Activated CD4-positive, alpha-beta T cell treated with anti-CD3 and anti-CD28 coated beads, Interleukin-2, amount 50 U/mL, for 24 hours (primary cell): ENCODE data around the gene STUB1.
"Not testable (repeated sequence)": the region's sequence is repeated elsewhere in the genome, so short reads cannot be mapped to it uniquely, and the experiment has no call there.

Experiments used
- DNase-seq, 2 donors: peaks; one replicate each; pipeline ENCODE4 v3.0.0-alpha.2; 2020; ENCODE audit warnings: low read depth in 1 of 2, low spot score in 1 of 2

Gene STUB1

GRCh38 chr16:711084-711483 lies 30.9 kb downstream of the STUB1 start:
- DNase-seq: no peak

GRCh38 chr16:711548-712320 lies 31.5 kb downstream of the STUB1 start:
- peak; percentile 65 to 70 for DNase-seq

DNA sequence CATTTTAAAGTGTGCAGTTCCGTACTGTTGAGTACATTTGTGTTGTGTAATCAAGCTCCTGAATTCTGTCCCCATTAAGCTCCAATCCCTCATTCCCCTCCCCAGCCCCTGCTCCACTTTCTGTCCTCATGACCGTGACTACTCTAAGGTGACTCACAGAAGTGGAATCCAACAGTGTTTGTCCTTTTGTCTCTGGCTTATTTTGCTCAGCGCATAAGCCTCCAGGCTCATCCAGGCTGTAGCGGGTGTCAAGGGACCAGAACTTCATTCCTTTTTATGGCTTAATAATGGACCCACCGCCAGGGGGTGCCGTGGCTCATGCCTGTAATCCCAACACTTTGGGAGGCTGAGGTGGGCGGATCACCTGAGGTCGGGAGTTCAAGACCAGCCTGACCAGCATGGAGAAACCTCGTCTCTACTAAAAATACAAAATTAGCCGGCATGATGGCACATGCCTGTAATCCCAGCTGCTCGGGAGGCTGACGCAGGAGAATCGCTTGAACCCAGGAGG lies 32.6 kb downstream of the STUB1 start:
- DNase-seq: not testable (repeated sequence)

DNA sequence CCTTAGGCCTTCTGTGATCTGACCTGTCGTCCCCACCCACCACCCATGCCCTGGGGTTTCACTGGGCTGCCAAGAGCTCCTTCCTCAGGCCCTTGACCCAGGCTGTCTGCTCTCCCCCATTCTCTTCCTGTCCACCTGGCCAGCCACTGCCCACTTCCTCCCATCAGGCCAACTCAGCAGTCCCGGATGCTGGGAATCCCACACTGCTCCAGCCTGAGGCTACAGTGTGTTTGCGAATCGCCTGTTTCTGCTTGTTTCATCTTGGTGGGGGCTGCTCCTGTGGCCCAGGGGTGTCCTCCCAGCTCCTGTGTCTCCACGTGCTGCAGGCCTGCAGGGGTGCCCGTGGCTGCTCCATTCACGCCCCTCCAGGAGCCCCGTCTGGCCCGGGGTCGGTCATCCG lies 33.9 kb downstream of the STUB1 start:
- DNase-seq: no peak

- peak; percentile 76 to 81 for DNase-seq
These were observed 34.6 kb downstream of the STUB1 start, which contains the start of gene METRN for GRCh38 chr16:714558-715476. METRN (plus strand) TSS chr16:715118; CDS start chr16:715290, 172 bp downstream.

GRCh38 chr16:715477-716199 lies 35.4 kb downstream of the STUB1 start:
- DNase-seq: no peak

DNA sequence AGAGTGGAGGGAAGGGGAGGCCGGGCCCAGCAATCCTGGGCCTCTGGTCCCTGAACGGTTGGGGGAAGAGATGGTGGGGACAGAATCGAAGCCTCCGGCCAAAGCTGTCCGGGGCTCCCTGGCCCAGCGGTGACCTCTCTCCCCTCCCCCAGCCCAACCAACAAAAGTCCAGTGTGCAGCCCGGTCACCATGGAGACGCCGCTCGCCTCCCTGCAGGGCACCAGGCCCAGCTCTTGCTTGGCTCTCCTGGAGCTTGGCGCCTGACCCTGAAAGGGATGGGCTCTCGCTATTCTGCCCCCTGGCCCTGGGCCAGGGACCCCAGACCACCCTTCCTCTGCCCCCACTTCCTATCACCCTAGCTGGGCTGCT lies 36.0 kb downstream of the STUB1 start:
- DNase-seq: no peak

DNA sequence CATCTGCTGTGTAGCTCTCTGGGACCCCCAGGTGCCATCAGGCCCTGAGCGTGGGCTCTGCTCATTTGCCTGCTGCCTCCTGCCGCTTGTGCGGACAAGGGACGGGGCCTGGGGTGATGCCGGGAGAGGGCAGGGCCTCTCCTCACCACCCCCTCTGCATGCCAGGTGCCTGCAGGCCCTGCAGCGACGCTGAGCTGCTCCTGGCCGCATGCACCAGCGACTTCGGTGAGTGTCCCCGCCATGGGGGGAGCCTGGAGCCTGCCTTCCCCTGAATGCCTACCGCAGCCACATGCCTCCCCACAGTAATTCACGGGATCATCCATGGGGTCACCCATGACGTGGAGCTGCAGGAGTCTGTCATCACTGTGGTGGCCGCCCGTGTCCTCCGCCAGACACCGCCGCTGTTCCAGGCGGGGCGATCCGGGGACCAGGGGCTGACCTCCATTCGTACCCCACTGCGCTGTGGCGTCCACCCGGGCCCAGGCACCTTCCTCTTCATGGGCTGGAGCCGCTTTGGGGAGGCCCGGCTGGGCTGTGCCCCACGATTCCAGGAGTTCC lies 36.6 kb downstream of the STUB1 start:
- DNase-seq: no peak

DNA sequence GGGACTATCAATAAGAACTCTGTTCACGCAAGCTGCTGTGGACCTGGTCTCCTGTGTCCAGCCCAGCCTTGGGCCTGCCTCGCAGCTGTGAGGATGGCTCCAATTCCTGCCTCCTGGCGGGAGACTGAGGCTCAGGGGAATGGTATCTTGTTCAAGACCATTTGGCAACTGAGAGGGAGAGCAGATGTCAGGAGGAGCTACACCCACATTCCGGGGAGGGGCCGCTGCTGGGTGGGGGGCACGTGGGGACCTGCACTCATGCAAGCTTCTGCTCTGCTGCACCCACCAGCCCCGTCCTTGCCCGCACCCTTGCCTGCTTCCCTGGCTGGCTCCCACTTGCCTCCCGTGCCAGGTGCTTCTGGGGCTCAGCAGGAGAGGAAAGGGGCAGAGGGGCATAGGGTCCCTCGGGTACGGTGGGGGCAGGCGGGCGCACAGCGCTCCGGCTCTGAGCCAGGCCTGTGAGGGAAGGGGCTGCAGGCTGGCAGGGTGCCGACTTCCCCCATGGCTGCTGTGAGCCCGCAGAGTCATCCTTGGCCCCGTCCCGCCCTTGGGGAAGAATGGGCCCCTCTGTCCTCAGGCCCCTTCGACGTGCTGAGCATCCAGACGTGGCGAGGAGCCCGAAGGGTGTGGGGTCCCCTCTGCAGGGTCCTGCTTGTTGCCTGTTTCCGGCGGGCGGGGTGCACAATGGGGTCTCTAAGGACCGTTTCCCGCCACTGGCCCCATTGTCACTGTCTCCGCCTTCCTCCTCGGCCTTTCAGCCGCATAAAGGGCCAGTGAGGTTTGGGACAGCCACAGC lies 37.4 kb downstream of the STUB1 start:
- DNase-seq: no peak

GRCh38 chr16:718389-718788 lies 38.2 kb downstream of the STUB1 start:
- no peak for DNase-seq

- DNase-seq: no peak
These were observed 38.7 kb downstream of the STUB1 start for GRCh38 chr16:718922-719321.

GRCh38 chr16:719815-720446 lies 39.7 kb downstream of the STUB1 start:
- no peak for DNase-seq

GRCh38 chr16:720447-720989 lies 40.3 kb downstream of the STUB1 start:
- no peak for DNase-seq

DNA sequence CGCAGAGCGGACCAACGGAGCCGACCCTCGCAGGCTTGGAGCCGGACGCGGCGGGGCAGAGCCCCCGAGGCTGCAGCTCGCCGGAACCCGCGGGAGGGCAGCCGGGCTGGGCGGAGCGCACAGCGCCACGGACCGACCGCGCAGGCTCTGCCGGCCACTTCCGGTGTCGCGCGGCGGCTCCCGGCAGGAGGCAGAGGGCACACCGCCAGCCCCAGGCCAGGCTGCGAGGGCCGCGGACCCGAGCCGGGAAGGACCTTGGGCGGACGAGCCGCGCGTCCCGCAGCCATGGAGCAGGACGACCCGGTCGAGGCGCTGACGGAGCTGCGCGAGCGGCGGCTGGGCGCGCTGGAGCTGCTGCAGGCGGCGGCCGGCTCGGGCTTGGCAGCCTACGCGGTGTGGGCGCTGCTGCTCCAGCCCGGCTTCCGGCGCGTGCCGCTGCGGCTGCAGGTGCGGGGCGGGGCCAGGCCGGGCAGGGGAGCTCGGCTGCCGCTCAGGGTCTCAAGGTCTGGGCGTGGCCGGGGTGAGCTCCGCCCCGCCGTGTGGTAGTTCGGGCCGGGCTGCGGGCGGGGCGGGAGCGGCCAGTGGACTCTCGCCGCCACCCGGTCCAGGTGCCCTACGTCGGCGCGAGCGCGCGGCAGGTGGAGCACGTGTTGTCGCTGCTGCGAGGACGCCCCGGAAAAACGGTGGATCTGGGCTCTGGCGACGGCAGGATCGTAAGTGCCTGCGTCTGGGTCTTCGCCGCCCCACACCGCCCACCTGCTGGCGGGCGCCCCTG lies 41.0 kb downstream of the STUB1 start, which contains the start of gene ANTKMT:
TSS of gene ANTKMT (plus strand) at position 157 of the 775 bp plus-strand sequence. CDS start at position 286, 129 bp downstream.
- peak in 1 of 2 donors; percentile 58 for DNase-seq

- DNase-seq: no peak
These were observed 41.7 kb downstream of the STUB1 start for GRCh38 chr16:721765-722540.

GRCh38 chr16:722835-723633 lies 42.8 kb downstream of the STUB1 start:
- DNase-seq: no peak

DNA sequence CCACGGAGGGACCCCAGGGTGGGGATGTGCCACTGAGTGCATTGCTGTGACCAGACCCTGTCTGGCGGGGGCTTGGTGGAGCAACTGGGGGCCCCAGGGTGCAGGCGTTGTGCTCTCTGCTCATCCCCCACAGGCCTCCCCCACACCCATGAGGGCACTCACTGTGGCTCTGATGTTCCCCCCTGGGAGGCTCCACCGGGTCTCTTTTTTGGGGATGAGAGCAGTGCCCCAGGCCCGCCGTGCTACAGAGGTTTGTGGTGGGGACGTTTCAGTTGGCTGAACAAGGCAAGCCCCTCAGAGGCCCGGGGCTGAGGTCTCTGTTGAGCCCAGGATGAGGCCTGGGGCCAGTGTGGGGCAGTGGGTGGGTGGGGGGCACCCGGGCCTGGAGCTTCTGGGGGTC lies 43.5 kb downstream of the STUB1 start:
- no peak for DNase-seq
